NCI-H2171 treated with DMSO at 0.1 percent for 48 hours (cell line): Measurements from ENCODE around the gene P2RY14.
A peak's percentile ranks its signal among the peaks of the same experiment; 100 is the strongest.

Experiments used
- DNase-seq: peaks from one replicate; lab custom pipeline; 2025; lab: John Stamatoyannopoulos, UW

Gene P2RY14

GRCh38 chr3:151278230-151278629 lies at the start of gene P2RY14:
P2RY14 (minus strand) TSS chr3:151278542; CDS start chr3:151214316, 64,226 bp downstream.
- no peak for DNase-seq

- DNase-seq = peak; percentile 54
Measured at GRCh38 chr3:151327571-151328198, 49.3 kb upstream of the P2RY14 start.

GRCh38 chr3:151322511-151322910 lies 44.2 kb upstream of the P2RY14 start:
- DNase-seq = no peak

- no peak for DNase-seq
Measured at GRCh38 chr3:151321526-151321925, 43.2 kb upstream of the P2RY14 start.

- no peak for DNase-seq
Measured at GRCh38 chr3:151320131-151320530, 41.8 kb upstream of the P2RY14 start.

- DNase-seq = no peak
Measured at GRCh38 chr3:151319628-151320027, 41.3 kb upstream of the P2RY14 start.

- DNase-seq = no peak
Measured at GRCh38 chr3:151318991-151319390, 40.6 kb upstream of the P2RY14 start.

GRCh38 chr3:151318313-151318712 lies 40.0 kb upstream of the P2RY14 start:
- DNase-seq = no peak

- DNase-seq = no peak
Measured at GRCh38 chr3:151316267-151316991, 38.1 kb upstream of the P2RY14 start, which contains the start of gene GPR87. GPR87 (minus strand) TSS chr3:151316820; CDS start chr3:151300100, 16,720 bp downstream.

GRCh38 chr3:151315846-151316245 lies 37.5 kb upstream of the P2RY14 start:
- DNase-seq = no peak

- DNase-seq = no peak
Measured at GRCh38 chr3:151315136-151315535, 36.8 kb upstream of the P2RY14 start.

- no peak for DNase-seq
Measured at GRCh38 chr3:151314593-151314992, 36.3 kb upstream of the P2RY14 start.

GRCh38 chr3:151314137-151314536 lies 35.8 kb upstream of the P2RY14 start:
- no peak for DNase-seq

- DNase-seq = no peak
Measured at GRCh38 chr3:151312972-151313371, 34.6 kb upstream of the P2RY14 start.

GRCh38 chr3:151309566-151309965 lies 31.2 kb upstream of the P2RY14 start:
- DNase-seq = no peak

GRCh38 chr3:151307583-151308488 lies 29.5 kb upstream of the P2RY14 start:
- no peak for DNase-seq

GRCh38 chr3:151307131-151307530 lies 28.8 kb upstream of the P2RY14 start:
- no peak for DNase-seq

- DNase-seq = no peak
Measured at GRCh38 chr3:151306168-151306810, 27.9 kb upstream of the P2RY14 start.

- no peak for DNase-seq
Measured at GRCh38 chr3:151305775-151306151, 27.4 kb upstream of the P2RY14 start.

GRCh38 chr3:151305060-151305774 lies 26.9 kb upstream of the P2RY14 start:
- DNase-seq = no peak

- no peak for DNase-seq
Measured at GRCh38 chr3:151303751-151304150, 25.4 kb upstream of the P2RY14 start.
